SK-N-SH (cell line): ENCODE results near the gene SH3BP1. TPM values are rescaled to one million over a fixed set of nuclear protein-coding genes. Genes with fewer than 3 reads are reported as not detected.

ENCODE experiments used
- CTCF ChIA-PET: fragments of 300-600, 350-600 bp; formaldehyde crosslinking; extraction: SDS; loops from one replicate; lab custom pipeline; 2021; lab: Yijun Ruan, JAX
- POLR2A ChIA-PET: fragments of 350-600 bp; sonication (Branson Sonifier 250); formaldehyde crosslinking; extraction: SDS; loops from one replicate; lab custom pipeline; 2020; ENCODE audit warnings: antibody characterized with exemption, inconsistent platforms; lab: Yijun Ruan, JAX
- DNase-seq: peaks from one replicate; pipeline ENCODE4 v3.0.0; 2012
- H2AFZ ChIP-seq: fragments of 200-600 bp; sonication (generic); 2 replicates; pipeline ENCODE4 v1.8.1; 2016; ENCODE audit warnings: antibody characterized with exemption, mild to moderate bottlenecking, low read depth
- H3F3A ChIP-seq: fragments of 200-600 bp; sonication (generic); replicated peaks from 2 replicates; pipeline ENCODE3; 2016; ENCODE audit warnings: antibody characterized with exemption, mild to moderate bottlenecking; ENCODE audit not compliant: insufficient read depth
- H3K27ac ChIP-seq, 2 experiments: fragments of 200-500 bp in 1 of 2; fragments of 200-600 bp in 1 of 2; sonication (Bioruptor generic) in 1 of 2; sonication (generic), shearing (Covaris generic) in 1 of 2; 2 replicates each; pipeline versions ENCODE4 v1.5.1 to v1.6.1; 2014 to 2016; ENCODE audit warnings: low read depth in 2 of 2, inconsistent platforms in 1 of 2, low read length in 1 of 2, mild to moderate bottlenecking in 1 of 2, mixed read lengths in 1 of 2
- H3K27me3 ChIP-seq: fragments of 200-600 bp; sonication (generic), shearing (Covaris generic); 2 replicates; pipeline ENCODE4 v1.6.1; 2016; ENCODE audit warnings: mixed run types; ENCODE audit not compliant: insufficient read depth
- H3K36me3 ChIP-seq, 2 experiments: fragments of 200-500 bp in 1 of 2; fragments of 200-600 bp in 1 of 2; sonication (Bioruptor generic) in 1 of 2; sonication (generic) in 1 of 2; replicated peaks in 1 of 2; 2 replicates each; pipeline versions ENCODE3 to v1.5.1; 2014 to 2016; ENCODE audit warnings: low read length in 1 of 2, mild to moderate bottlenecking in 1 of 2; ENCODE audit not compliant: insufficient read depth in 2 of 2, control insufficient read depth in 1 of 2
- H3K4me1 ChIP-seq, 2 experiments: fragments of 200-500 bp in 1 of 2; fragments of 200-600 bp in 1 of 2; sonication (Bioruptor generic) in 1 of 2; sonication (generic), shearing (Covaris generic) in 1 of 2; 2 replicates each; pipeline versions ENCODE4 v1.5.1 to v1.6.1; 2014 to 2016; ENCODE audit warnings: low read depth in 1 of 2, low read length in 1 of 2, mixed run types in 1 of 2; ENCODE audit not compliant: insufficient read depth in 2 of 2, control insufficient read depth in 1 of 2
- H3K4me2 ChIP-seq: fragments of 200-600 bp; sonication (generic), shearing (Covaris generic); 2 replicates; pipeline ENCODE4 v1.6.1; 2017; ENCODE audit warnings: mixed run types
- H3K4me3 ChIP-seq, 2 experiments: fragments of 200-500 bp in 1 of 2; fragments of 200-600 bp in 1 of 2; sonication (Bioruptor generic) in 1 of 2; sonication (generic), shearing (Covaris generic) in 1 of 2; 2 replicates each; pipeline versions ENCODE4 v1.5.1 to v1.8.1; 2014 to 2016; ENCODE audit warnings: low read depth in 2 of 2, inconsistent platforms in 1 of 2, low read length in 1 of 2, mild to moderate bottlenecking in 1 of 2, mixed read lengths in 1 of 2, moderate library complexity in 1 of 2
- H3K79me2 ChIP-seq: fragments of 200-600 bp; sonication (generic); 2 replicates; pipeline ENCODE4 v1.8.1; 2017; ENCODE audit warnings: mild to moderate bottlenecking; ENCODE audit not compliant: insufficient read depth
- H3K9ac ChIP-seq: fragments of 200-600 bp; sonication (generic); 2 replicates; pipeline ENCODE4 v1.6.1; 2017; ENCODE audit warnings: mixed run types
- H3K9me2 ChIP-seq: fragments of 200-600 bp; sonication (generic); 2 replicates; pipeline ENCODE4 v1.6.1; 2017; ENCODE audit warnings: mixed run types
- H3K9me3 ChIP-seq: fragments of 200-600 bp; sonication (generic); 2 replicates; pipeline ENCODE4 v1.6.1; 2017; ENCODE audit warnings: mixed run types, mild to moderate bottlenecking, moderate library complexity
- H4K20me1 ChIP-seq: fragments of 200-600 bp; sonication (generic); 2 replicates; pipeline ENCODE4 v1.6.1; 2017; ENCODE audit warnings: mild to moderate bottlenecking, mixed run types; ENCODE audit not compliant: insufficient read depth
- ELF1 ChIP-seq: IDR thresholded peaks from 2 replicates; pipeline ENCODE4 v1.4.0; 2012
- FOSL2 ChIP-seq: IDR thresholded peaks from 2 replicates; pipeline ENCODE4 v1.4.0; 2012; ENCODE audit warnings: low read depth, mild to moderate bottlenecking, moderate library complexity, borderline replicate concordance
- GABPA ChIP-seq: IDR thresholded peaks from 2 replicates; pipeline ENCODE4 v1.4.0; 2012; ENCODE audit warnings: low read depth, mild to moderate bottlenecking
- GATA2 ChIP-seq: sonication (generic); formaldehyde crosslinking; IDR thresholded peaks from 2 replicates; pipeline ENCODE4 v1.5.0; 2020; ENCODE audit warnings: mild to moderate bottlenecking, missing genetic modification reagents
- MEF2A ChIP-seq: IDR thresholded peaks from 2 replicates; pipeline ENCODE4 v1.4.0; 2012; ENCODE audit warnings: low read depth, borderline replicate concordance
- MXI1 ChIP-seq: IDR thresholded peaks from 2 replicates; pipeline ENCODE4 v1.6.1; 2012; ENCODE audit warnings: mild to moderate bottlenecking, low read depth, low read length, improper control_type of control experiment
- PBX3 ChIP-seq: IDR thresholded peaks from 2 replicates; pipeline ENCODE4; 2012
- RAD21 ChIP-seq: IDR thresholded peaks from 2 replicates; pipeline ENCODE4 v1.6.1; 2012; ENCODE audit warnings: mild to moderate bottlenecking, low read length
- SIN3A ChIP-seq: IDR thresholded peaks from 2 replicates; pipeline ENCODE4 v1.6.1; 2012; ENCODE audit warnings: low read depth, mild to moderate bottlenecking, low read length, moderate library complexity, borderline replicate concordance
- TAF1 ChIP-seq: IDR thresholded peaks from 2 replicates; pipeline ENCODE4 v1.6.1; 2012; ENCODE audit warnings: low read depth, mild to moderate bottlenecking, low read length, moderate library complexity, borderline replicate concordance
- WGBS: methylation state at CpG from one replicate; pipeline ENCODE4 v1.1.6; 2017; ENCODE audit warnings: low lambda C conversion rate; 5-methylcytosine and 5-hydroxymethylcytosine counted together
- polyA plus RNA-seq, 3 experiments: library from polyadenylated mRNA; depleted of rRNA; stranded (reverse); fragments of >200 nt; gene quantifications; 2 replicates each; pipeline ENCODE4 v1.2.3, GENCODE V29; 2012
- TF ChIP-seq, protein P1 (sequence below): IDR thresholded peaks from 2 replicates; pipeline ENCODE4 v1.4.0; 2012; ENCODE audit warnings: low read depth

The SH3BP1 gene
- polyA plus RNA-seq, 1 of the 3 experiments (the other 2 are of a cell fraction): 8.9 TPM

DNA sequence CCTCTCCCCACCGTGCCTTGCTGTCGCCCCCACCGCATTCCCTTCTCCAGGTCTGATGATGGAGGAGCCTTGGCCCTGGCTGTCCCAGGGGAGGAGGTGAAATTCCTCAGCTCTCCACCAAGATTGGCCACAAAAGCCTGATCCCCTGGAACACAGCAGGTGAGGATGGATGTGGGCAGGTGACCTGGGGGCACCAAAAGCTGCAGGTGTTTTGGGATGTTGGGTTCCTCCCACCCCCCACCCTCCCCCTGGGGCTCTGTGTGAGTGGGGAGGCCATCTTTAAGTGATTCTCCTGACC is 58.0 kb downstream of the SH3BP1 start:
- H3K4me1 ChIP-seq: peaks cover 6 to 11% of the 10 kb centered on the region in 2 experiments; a peak in 2 of 4 replicates
- H3K79me2 ChIP-seq: peaks cover 17% of the 10 kb centered on the region
- H3K27ac ChIP-seq: peak overlapping the region; percentile 57 to 80
- TF ChIP-seq GABPA: no peak
- TF ChIP-seq SIN3A: 0 out of 2 replicates have a peak, but pooled peaks have one; percentile 12
- H3K9me2 ChIP-seq: no peaks in the 10 kb centered on the region
- no peak for DNase-seq
- H3K27me3 ChIP-seq: no peaks in the 10 kb centered on the region
- H3K9me3 ChIP-seq: no peaks in the 10 kb centered on the region
- H3K36me3 ChIP-seq: peaks cover 6 to 12% of the 10 kb centered on the region in 2 experiments
- POLR2A ChIA-PET: interaction anchor here (0.6 to 0.8 kb wide), 2 partner anchors 11 to 146 kb away, joined by 3 to 4 read pairs; partner anchors contain the start of gene NOL12
- H2AFZ ChIP-seq: peak overlapping the region; percentile 86
- H4K20me1 ChIP-seq: no peaks in the 10 kb centered on the region
- peak overlapping the region; percentile 57 to 82 for H3K4me3 ChIP-seq
- peak overlapping the region; percentile 84 for H3K9ac ChIP-seq
- CTCF ChIA-PET: interaction anchor here (0.7 to 6.2 kb wide), 21 partner anchors 13 to 155 kb away, joined by 3 to 65 read pairs (median 4); partner anchors contain the start of genes NOL12 and PDXP
- no CpG with 5 or more reads among the region's 3 CpGs for WGBS
- peak overlapping the region; percentile 89 for H3K4me2 ChIP-seq
- peaks cover 21% of the 10 kb centered on the region for H3F3A ChIP-seq

GRCh38 chr22:37701141-37701786 is 61.8 kb downstream of the SH3BP1 start:
- H2AFZ ChIP-seq: no peak overlapping the region
- peaks cover 0 to 9% of the 10 kb centered on the region in 2 experiments for H3K36me3 ChIP-seq
- H3K9ac ChIP-seq: no peak overlapping the region
- no peak overlapping the region for H3K4me3 ChIP-seq
- no peaks in the 10 kb centered on the region for H3K27me3 ChIP-seq
- peaks cover 2 to 5% of the 10 kb centered on the region in 2 experiments; a peak in 2 of 4 replicates for H3K4me1 ChIP-seq
- ChIA-PET POLR2A (no interaction called here), CTCF (no interaction called here)
- WGBS: 94% methylated on average over 7 of the region's 8 CpGs
- TF ChIP-seq RAD21 (no peak), TAF1 (no peak), PBX3 (no peak), FOSL2 (no peak), MXI1 (no peak), GATA2 (CRISPR knock-in tag) (no peak), MEF2A (no peak), SIN3A (no peak), ELF1 (no peak)
- TF ChIP-seq, protein P1, sequence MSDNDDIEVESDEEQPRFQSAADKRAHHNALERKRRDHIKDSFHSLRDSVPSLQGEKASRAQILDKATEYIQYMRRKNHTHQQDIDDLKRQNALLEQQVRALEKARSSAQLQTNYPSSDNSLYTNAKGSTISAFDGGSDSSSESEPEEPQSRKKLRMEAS: no peak
- peaks cover 17% of the 10 kb centered on the region for H3K79me2 ChIP-seq
- H3K9me2 ChIP-seq: no peaks in the 10 kb centered on the region
- H3K4me2 ChIP-seq: no peak overlapping the region
- H4K20me1 ChIP-seq: no peaks in the 10 kb centered on the region
- H3F3A ChIP-seq: peaks cover 8% of the 10 kb centered on the region
- no peak for DNase-seq
- no peak overlapping the region for H3K27ac ChIP-seq
- no peaks in the 10 kb centered on the region for H3K9me3 ChIP-seq
